Hepatocyte (in vitro differentiated cells): Measurements from ENCODE around the gene ASCC2. TPM values are rescaled to one million over a fixed set of nuclear protein-coding genes. Genes with fewer than 3 reads are reported as not detected.
A peak's percentile ranks its signal among the peaks of the same experiment; 100 is the strongest.
"Not testable (repeated sequence)": the region's sequence is repeated elsewhere in the genome, so short reads cannot be mapped to it uniquely, and the experiment has no call there.

Source experiments
- DNase-seq: peaks from one replicate; pipeline ENCODE4 v3.0.0-alpha.2; 2016; ENCODE audit warnings: low spot score
- H2AFZ ChIP-seq: fragments of 200-600 bp; sonication (generic); 2 replicates; pipeline ENCODE4 v1.6.0; 2016; ENCODE audit warnings: antibody characterized with exemption, mild to moderate bottlenecking
- H3K27ac ChIP-seq: fragments of 200-600 bp; sonication (generic); 2 replicates; pipeline ENCODE4 v1.5.1; 2016; ENCODE audit warnings: mild to moderate bottlenecking
- H3K27me3 ChIP-seq: fragments of 200-600 bp; sonication (generic); 2 replicates; pipeline ENCODE4 v1.6.1; 2016
- H3K36me3 ChIP-seq: fragments of 200-600 bp; sonication (generic); replicated peaks from 2 replicates; pipeline ENCODE4 v1.5.1; 2016; ENCODE audit warnings: low read depth; ENCODE audit not compliant: insufficient read depth
- H3K4me1 ChIP-seq: fragments of 200-600 bp; sonication (generic); 2 replicates; pipeline ENCODE4 v1.5.1; 2016; ENCODE audit warnings: mild to moderate bottlenecking, moderate library complexity; ENCODE audit not compliant: insufficient read depth
- H3K4me2 ChIP-seq: fragments of 200-600 bp; sonication (generic); 2 replicates; pipeline ENCODE4 v1.6.0; 2016
- H3K4me3 ChIP-seq: fragments of 200-600 bp; sonication (generic); 2 replicates; pipeline ENCODE4 v1.5.1; 2016; ENCODE audit warnings: mild to moderate bottlenecking
- H3K79me2 ChIP-seq: fragments of 200-600 bp; sonication (generic); 2 replicates; pipeline ENCODE4 v1.6.0; 2017; ENCODE audit warnings: mild to moderate bottlenecking
- H3K9me2 ChIP-seq: fragments of 200-600 bp; sonication (generic); replicated peaks from 2 replicates; pipeline ENCODE4 v1.6.0; 2017; ENCODE audit warnings: mild to moderate bottlenecking; ENCODE audit not compliant: insufficient read depth
- H3K9me3 ChIP-seq: fragments of 200-600 bp; sonication (generic); 2 replicates; pipeline ENCODE4 v1.5.1; 2016; ENCODE audit warnings: low read depth, mild to moderate bottlenecking
- H4K20me1 ChIP-seq: fragments of 200-600 bp; sonication (generic); 2 replicates; pipeline ENCODE4 v1.6.0; 2016; ENCODE audit warnings: mild to moderate bottlenecking; ENCODE audit not compliant: insufficient read depth, poor library complexity, severe bottlenecking
- EZH2 ChIP-seq: fragments of 200-600 bp; sonication (generic); IDR thresholded peaks from 2 replicates; pipeline ENCODE4 v1.6.1; 2016; ENCODE audit warnings: antibody characterized with exemption, mild to moderate bottlenecking, borderline replicate concordance
- EZH2phosphoT487 ChIP-seq: fragments of 200-600 bp; sonication (generic); IDR thresholded peaks from one replicate; pipeline ENCODE4 v1.6.1; 2018; ENCODE audit warnings: antibody characterized with exemption, mild to moderate bottlenecking, low read depth, moderate library complexity; ENCODE audit not compliant: unreplicated experiment, severe bottlenecking
- whole genome bisulfite sequencing: methylation state at CpG from one replicate; pipeline ENCODE4 v1.1.6; 2016; ENCODE audit warnings: low lambda C conversion rate; ENCODE audit errors: missing lambda C conversion rate; 5-methylcytosine and 5-hydroxymethylcytosine counted together
- polyA plus RNA-seq: library from polyadenylated mRNA; unstranded; fragments of >200 nt; fragmentation: Nextera tagmentation; extraction: Ambion mirVana; gene quantifications from 2 replicates; pipeline ENCODE4 v1.2.1, GENCODE V29; 2016
- total RNA-seq: library from RNA; depleted of rRNA; stranded (reverse); fragments of >200 nt; gene quantifications from 2 replicates; pipeline ENCODE4 v1.2.3, GENCODE V29; 2014
- TF ChIP-seq, protein P1 (sequence below): fragments of 200-600 bp; sonication (generic); IDR thresholded peaks from 2 replicates; pipeline ENCODE4 v1.5.1; 2016; ENCODE audit warnings: antibody characterized with exemption, mild to moderate bottlenecking; ENCODE audit not compliant: poor library complexity

The ASCC2 gene
- total and polyA plus RNA-seq, 2 experiments from 2014 or later: 25.9 to 54.8 TPM

DNA sequence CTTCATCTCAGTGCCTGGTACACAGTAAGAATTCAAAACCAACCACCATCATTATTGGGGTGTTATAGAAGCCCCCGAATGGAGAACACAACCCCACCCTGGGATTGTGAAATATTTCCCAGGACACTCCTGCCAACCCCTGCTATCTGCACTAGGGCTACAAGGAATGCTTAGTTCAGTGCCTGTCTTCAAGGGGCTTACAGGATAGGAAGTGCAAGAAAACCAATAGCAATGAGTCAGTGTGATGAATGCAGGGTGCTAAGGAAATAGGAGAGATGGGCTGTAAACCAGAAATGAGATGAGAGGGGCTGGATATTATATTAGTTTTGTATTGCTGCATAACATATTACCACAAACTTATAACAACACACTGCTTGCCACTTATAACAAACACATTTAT lies 965 bp upstream of the ASCC2 start:
- TF ChIP-seq, protein P1, sequence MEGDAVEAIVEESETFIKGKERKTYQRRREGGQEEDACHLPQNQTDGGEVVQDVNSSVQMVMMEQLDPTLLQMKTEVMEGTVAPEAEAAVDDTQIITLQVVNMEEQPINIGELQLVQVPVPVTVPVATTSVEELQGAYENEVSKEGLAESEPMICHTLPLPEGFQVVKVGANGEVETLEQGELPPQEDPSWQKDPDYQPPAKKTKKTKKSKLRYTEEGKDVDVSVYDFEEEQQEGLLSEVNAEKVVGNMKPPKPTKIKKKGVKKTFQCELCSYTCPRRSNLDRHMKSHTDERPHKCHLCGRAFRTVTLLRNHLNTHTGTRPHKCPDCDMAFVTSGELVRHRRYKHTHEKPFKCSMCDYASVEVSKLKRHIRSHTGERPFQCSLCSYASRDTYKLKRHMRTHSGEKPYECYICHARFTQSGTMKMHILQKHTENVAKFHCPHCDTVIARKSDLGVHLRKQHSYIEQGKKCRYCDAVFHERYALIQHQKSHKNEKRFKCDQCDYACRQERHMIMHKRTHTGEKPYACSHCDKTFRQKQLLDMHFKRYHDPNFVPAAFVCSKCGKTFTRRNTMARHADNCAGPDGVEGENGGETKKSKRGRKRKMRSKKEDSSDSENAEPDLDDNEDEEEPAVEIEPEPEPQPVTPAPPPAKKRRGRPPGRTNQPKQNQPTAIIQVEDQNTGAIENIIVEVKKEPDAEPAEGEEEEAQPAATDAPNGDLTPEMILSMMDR: no peak
- TF ChIP-seq EZH2phosphoT487 (no peak), EZH2 (no peak)
- H3K9me3 ChIP-seq: no peaks in the 10 kb centered on the region
- H3K4me2 ChIP-seq: peak overlapping the region; percentile 70
- no peaks in the 10 kb centered on the region for H3K9me2 ChIP-seq
- no peaks in the 10 kb centered on the region for H3K27me3 ChIP-seq
- 87% methylated on average over 1 of the region's 1 CpG for WGBS
- no peaks in the 10 kb centered on the region for H3K4me1 ChIP-seq
- H2AFZ ChIP-seq: peak overlapping the region; percentile 86
- no peak overlapping the region for H3K4me3 ChIP-seq
- H3K36me3 ChIP-seq: no peaks in the 10 kb centered on the region
- no peaks in the 10 kb centered on the region for H4K20me1 ChIP-seq
- DNase-seq: no peak
- H3K79me2 ChIP-seq: peaks cover 24% of the 10 kb centered on the region
- H3K27ac ChIP-seq: peak overlapping the region; percentile 79

GRCh38 chr22:29838599-29838956 lies 504 bp upstream of the ASCC2 start:
- H3K79me2 ChIP-seq: peaks cover 24% of the 10 kb centered on the region
- 46% methylated on average over 5 of the region's 5 CpGs for WGBS
- no peaks in the 10 kb centered on the region for H3K4me1 ChIP-seq
- no peaks in the 10 kb centered on the region for H3K36me3 ChIP-seq
- no peaks in the 10 kb centered on the region for H4K20me1 ChIP-seq
- H3K9me3 ChIP-seq: no peaks in the 10 kb centered on the region
- H3K4me3 ChIP-seq: peak overlapping the region; percentile 23
- H3K27ac ChIP-seq: peak overlapping the region; percentile 79
- peak overlapping the region; percentile 86 for H2AFZ ChIP-seq
- no peaks in the 10 kb centered on the region for H3K9me2 ChIP-seq
- H3K27me3 ChIP-seq: no peaks in the 10 kb centered on the region
- TF ChIP-seq EZH2phosphoT487 (no peak), EZH2 (no peak)
- TF ChIP-seq, protein P1: no peak
- H3K4me2 ChIP-seq: peak overlapping the region; percentile 70
- no peak for DNase-seq

- not testable (repeated sequence) for H3K4me3 ChIP-seq, H3K9me2 ChIP-seq, H2AFZ ChIP-seq, H3K4me1 ChIP-seq, H4K20me1 ChIP-seq, H3K27ac ChIP-seq, DNase-seq, H3K36me3 ChIP-seq, H3K27me3 ChIP-seq, H3K9me3 ChIP-seq
- peaks cover 24% of the 10 kb centered on the region for H3K79me2 ChIP-seq
- peak overlapping the region; percentile 95 for H3K4me2 ChIP-seq
- 96% methylated on average over 17 of the region's 18 CpGs for WGBS
These were observed 1.2 kb downstream of the ASCC2 start for GRCh38 chr22:29836791-29837370.

DNA sequence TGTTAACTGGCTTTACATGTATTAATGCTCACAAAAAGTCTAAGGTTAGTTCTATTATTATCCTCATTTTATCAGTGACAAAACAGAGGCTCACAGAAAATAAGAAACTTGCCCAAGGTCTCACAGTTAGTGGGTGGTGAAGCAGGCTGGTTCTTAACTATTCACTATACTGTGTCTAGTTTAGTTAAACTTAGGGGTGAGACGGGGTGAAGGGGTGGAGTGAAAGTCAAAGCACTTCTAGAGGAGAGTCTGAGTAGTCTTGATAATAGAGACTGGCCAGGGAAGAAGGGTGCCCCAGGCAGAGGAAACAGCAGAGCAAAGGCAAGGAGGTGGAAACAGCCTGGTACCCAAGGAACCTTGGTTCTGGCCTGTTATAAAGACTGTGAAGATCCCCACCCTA lies 4.0 kb downstream of the ASCC2 start:
- H3K27ac ChIP-seq: peak overlapping the region; percentile 31
- TF ChIP-seq EZH2 (no peak), EZH2phosphoT487 (no peak)
- TF ChIP-seq, protein P1: no peak
- no peak overlapping the region for H2AFZ ChIP-seq
- H3K4me1 ChIP-seq: no peaks in the 10 kb centered on the region
- no peak for DNase-seq
- H3K4me2 ChIP-seq: no peak overlapping the region
- no peaks in the 10 kb centered on the region for H3K27me3 ChIP-seq
- no peak overlapping the region for H3K4me3 ChIP-seq
- H3K79me2 ChIP-seq: peaks cover 28% of the 10 kb centered on the region
- no peaks in the 10 kb centered on the region for H3K9me3 ChIP-seq
- no peaks in the 10 kb centered on the region for H3K9me2 ChIP-seq
- H3K36me3 ChIP-seq: no peaks in the 10 kb centered on the region
- 82% methylated on average over 1 of the region's 1 CpG for WGBS
- H4K20me1 ChIP-seq: no peaks in the 10 kb centered on the region
